PC-9 (cell line): ENCODE results near the gene ARHGEF28. TPM values are rescaled to one million over a fixed set of nuclear protein-coding genes. Genes with fewer than 3 reads are reported as not detected.

Experiments
- Bru-seq: library from RNA; stranded (reverse); fragments of 400-500 nt; gene quantifications from one replicate; lab custom pipeline; 2021; lab: Mats Ljungman, UMichigan
- BruChase-seq, 2 experiments: library from RNA; stranded (reverse); fragments of 400-500 nt; gene quantifications; one replicate each; lab custom pipeline; 2021; lab: Mats Ljungman, UMichigan
- BruUV-seq: library from RNA; stranded (reverse); fragments of 400-500 nt; replicated peaks from 2 replicates; lab custom pipeline; 2021; lab: Mats Ljungman, UMichigan
- CTCF ChIA-PET: fragments of 300-600 bp; sonication (Branson Sonifier 250); formaldehyde crosslinking; loops from one replicate; lab custom pipeline; 2022; ENCODE audit warnings: antibody characterized with exemption; lab: Charles Lee
- POLR2A ChIA-PET: fragments of 300-600 bp; sonication (Branson Sonifier 250); formaldehyde crosslinking; loops from one replicate; lab custom pipeline; 2022; ENCODE audit warnings: antibody characterized with exemption; ENCODE audit not compliant: unreplicated experiment; lab: Charles Lee
- DNase-seq, 2 experiments: peaks; one replicate each; pipeline versions ENCODE4 v3.0.0 to v3.0.0-alpha.2; 2015 to 2022; ENCODE audit warnings: mixed read lengths in 1 of 2
- H2AFZ ChIP-seq: fragments of 200-600 bp; sonication (generic); 2 replicates; pipeline ENCODE4 v1.8.1; 2017; ENCODE audit warnings: antibody characterized with exemption
- H3F3A ChIP-seq: fragments of 200-600 bp; sonication (generic); 2 replicates; pipeline ENCODE4 v1.8.1; 2017; ENCODE audit warnings: antibody characterized with exemption, mild to moderate bottlenecking, low read depth; ENCODE audit not compliant: insufficient read depth
- H3K27ac ChIP-seq: fragments of 200-600 bp; sonication (generic); 2 replicates; pipeline ENCODE4 v1.6.1; 2016; ENCODE audit warnings: mixed run types
- H3K27me3 ChIP-seq: fragments of 200-600 bp; sonication (generic); 2 replicates; pipeline ENCODE4 v1.6.1; 2016; ENCODE audit warnings: low read depth, mixed run types; ENCODE audit not compliant: insufficient read depth
- H3K36me3 ChIP-seq: fragments of 200-600 bp; sonication (generic); 2 replicates; pipeline ENCODE4 v1.6.1; 2016; ENCODE audit warnings: low read depth, mixed run types
- H3K4me1 ChIP-seq: fragments of 200-600 bp; sonication (generic); replicated peaks from 2 replicates; pipeline ENCODE4 v1.6.1; 2016; ENCODE audit warnings: mixed run types; ENCODE audit not compliant: insufficient read depth
- H3K4me2 ChIP-seq: fragments of 200-600 bp; sonication (generic); 2 replicates; pipeline ENCODE4 v1.6.1; 2017; ENCODE audit warnings: mixed run types
- H3K4me3 ChIP-seq: fragments of 200-600 bp; sonication (generic); 2 replicates; pipeline ENCODE4 v1.6.1; 2016; ENCODE audit warnings: mixed run types
- H3K79me2 ChIP-seq: fragments of 200-600 bp; sonication (generic); 2 replicates; pipeline ENCODE4 v1.6.1; 2017; ENCODE audit warnings: low read depth, mixed run types
- H3K9me2 ChIP-seq: fragments of 200-600 bp; sonication (generic); 2 replicates; pipeline ENCODE4 v1.8.1; 2017; ENCODE audit warnings: mild to moderate bottlenecking; ENCODE audit not compliant: insufficient read depth
- H3K9me3 ChIP-seq: fragments of 200-600 bp; sonication (generic); 2 replicates; pipeline ENCODE4 v1.8.1; 2016; ENCODE audit warnings: low read depth; ENCODE audit not compliant: insufficient read depth
- H4K20me1 ChIP-seq: fragments of 200-600 bp; sonication (generic); 2 replicates; pipeline ENCODE4 v1.8.1; 2017; ENCODE audit not compliant: insufficient read depth
- CTCF ChIP-seq: fragments of 200-600 bp; sonication (generic); conservative IDR thresholded peaks from 2 replicates; pipeline ENCODE4 v1.6.1; 2017; ENCODE audit warnings: mixed run types, antibody characterized with exemption, mild to moderate bottlenecking, moderate library complexity
- EZH2 ChIP-seq: fragments of 200-600 bp; sonication (generic); IDR thresholded peaks from 2 replicates; pipeline ENCODE4 v1.8.0; 2017; ENCODE audit warnings: antibody characterized with exemption, low read depth
- intact Hi-C: fragments of 100-400 bp; cut with micrococcal nuclease; formaldehyde crosslinking; loops from one replicate; pipeline ENCODE4 v1.10.0; 2022; ENCODE audit not compliant: unreplicated experiment
- long read RNA-seq: library from polyadenylated mRNA; stranded (forward); transcript quantifications from one replicate; pipeline ENCODE4 v2.0.0, GENCODE V29; 2022
- total RNA-seq: library from RNA; stranded (reverse); gene quantifications from 2 replicates; pipeline ENCODE4 v1.2.3, GENCODE V29; 2021

The ARHGEF28 gene, protein sequence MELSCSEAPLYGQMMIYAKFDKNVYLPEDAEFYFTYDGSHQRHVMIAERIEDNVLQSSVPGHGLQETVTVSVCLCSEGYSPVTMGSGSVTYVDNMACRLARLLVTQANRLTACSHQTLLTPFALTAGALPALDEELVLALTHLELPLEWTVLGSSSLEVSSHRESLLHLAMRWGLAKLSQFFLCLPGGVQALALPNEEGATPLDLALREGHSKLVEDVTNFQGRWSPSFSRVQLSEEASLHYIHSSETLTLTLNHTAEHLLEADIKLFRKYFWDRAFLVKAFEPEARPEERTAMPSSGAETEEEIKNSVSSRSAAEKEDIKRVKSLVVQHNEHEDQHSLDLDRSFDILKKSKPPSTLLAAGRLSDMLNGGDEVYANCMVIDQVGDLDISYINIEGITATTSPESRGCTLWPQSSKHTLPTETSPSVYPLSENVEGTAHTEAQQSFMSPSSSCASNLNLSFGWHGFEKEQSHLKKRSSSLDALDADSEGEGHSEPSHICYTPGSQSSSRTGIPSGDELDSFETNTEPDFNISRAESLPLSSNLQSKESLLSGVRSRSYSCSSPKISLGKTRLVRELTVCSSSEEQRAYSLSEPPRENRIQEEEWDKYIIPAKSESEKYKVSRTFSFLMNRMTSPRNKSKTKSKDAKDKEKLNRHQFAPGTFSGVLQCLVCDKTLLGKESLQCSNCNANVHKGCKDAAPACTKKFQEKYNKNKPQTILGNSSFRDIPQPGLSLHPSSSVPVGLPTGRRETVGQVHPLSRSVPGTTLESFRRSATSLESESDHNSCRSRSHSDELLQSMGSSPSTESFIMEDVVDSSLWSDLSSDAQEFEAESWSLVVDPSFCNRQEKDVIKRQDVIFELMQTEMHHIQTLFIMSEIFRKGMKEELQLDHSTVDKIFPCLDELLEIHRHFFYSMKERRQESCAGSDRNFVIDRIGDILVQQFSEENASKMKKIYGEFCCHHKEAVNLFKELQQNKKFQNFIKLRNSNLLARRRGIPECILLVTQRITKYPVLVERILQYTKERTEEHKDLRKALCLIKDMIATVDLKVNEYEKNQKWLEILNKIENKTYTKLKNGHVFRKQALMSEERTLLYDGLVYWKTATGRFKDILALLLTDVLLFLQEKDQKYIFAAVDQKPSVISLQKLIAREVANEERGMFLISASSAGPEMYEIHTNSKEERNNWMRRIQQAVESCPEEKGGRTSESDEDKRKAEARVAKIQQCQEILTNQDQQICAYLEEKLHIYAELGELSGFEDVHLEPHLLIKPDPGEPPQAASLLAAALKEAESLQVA (N-terminal part only)
- total RNA-seq (62.5 and 77.5 TPM in 2 replicates), Bru-seq, nascent RNA (percentile 97 among the genes with signal in this experiment), BruChase-seq, experiment 1, labeled RNA remaining after a 2-hour chase (percentile 95 among the genes with signal in this experiment), BruChase-seq, experiment 2, labeled RNA remaining after a 6-hour chase (percentile 78 among the genes with signal in this experiment)
- long read RNA-seq, full-length matches to known transcripts, result 13 of 39 reads
- long read RNA-seq, partial matches to known transcripts, result 9 of 39 reads
- long read RNA-seq, other reads (novel, unspliced or antisense), result 17 of 39 reads

DNA sequence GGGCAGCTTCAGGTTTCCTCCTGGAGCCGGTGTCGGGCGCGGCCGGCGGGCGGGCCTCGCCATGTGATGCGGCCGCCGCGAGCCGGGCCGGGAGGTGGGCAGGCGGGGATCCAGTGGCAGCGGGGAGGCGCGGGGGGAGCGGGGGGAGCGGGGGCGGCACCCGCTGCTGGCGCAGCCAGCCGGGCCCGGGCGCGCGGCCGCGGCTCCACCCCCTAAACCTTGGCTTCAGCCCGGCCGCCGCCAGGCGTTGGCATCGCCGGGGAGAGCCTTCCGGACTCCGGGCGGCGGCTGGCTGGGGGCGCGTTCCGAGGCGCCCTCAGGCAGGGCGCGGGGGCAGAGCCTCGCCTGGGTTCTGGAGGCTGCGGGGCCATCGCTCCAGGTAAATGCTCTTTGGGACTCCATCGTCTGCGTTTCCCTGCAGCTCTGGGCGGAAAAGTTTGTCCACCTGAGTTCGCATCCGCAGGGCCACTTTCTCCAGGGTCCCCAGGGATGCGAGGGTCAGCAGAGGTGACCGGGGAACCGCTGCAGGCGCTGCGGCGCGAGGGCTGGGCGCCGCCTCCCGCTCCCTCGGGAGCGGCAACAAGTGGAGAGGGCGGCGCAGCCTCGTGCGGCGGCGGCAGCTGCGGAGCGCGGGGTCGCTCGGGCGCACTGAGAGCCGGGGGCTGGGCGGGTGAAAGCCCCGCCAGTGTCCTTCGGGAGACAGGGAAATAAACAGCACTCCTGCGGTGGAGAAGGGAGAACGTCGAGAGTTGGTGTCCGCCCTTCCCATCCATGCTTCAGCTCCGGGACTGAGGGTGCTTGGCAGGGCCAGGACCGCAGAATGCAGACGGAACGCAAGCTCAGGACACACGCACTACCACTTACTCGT is at the start of gene ARHGEF28:
ARHGEF28 (plus strand) TSS at position 253 of the 868 bp plus-strand sequence. CDS start 58,656 bp downstream, outside the sequence.
- DNase-seq, result peak; percentile 58 to 88
- no TSS peak for BruUV-seq
- no peaks in the 10 kb centered on the region for H3K9me3 ChIP-seq
- TF ChIP-seq CTCF, result no peak
- no peak for TF ChIP-seq EZH2
- H3F3A ChIP-seq, result peaks cover 4% of the 10 kb centered on the region; the same call in 1 of the 2 replicates
- ChIA-PET CTCF (interaction anchor here (0.6 to 1.1 kb wide), 2 partner anchors 11 to 690 kb away, joined by 9 read pairs; no protein-coding TSS in a partner anchor), POLR2A (interaction anchor here (0.5 to 1.0 kb wide), 9 partner anchors 8 to 162 kb away, joined by 3 to 22 read pairs (median 4); no protein-coding TSS in a partner anchor)
- H4K20me1 ChIP-seq, result no peaks in the 10 kb centered on the region
- no peaks in the 10 kb centered on the region for H3K9me2 ChIP-seq
- peak within 1 kb of the TSS; percentile 94 for H2AFZ ChIP-seq
- peak within 1 kb of the TSS; percentile 99 for H3K4me3 ChIP-seq
- peaks cover 15% of the 10 kb centered on the region; the same call in 1 of the 2 replicates for H3K36me3 ChIP-seq
- peaks cover 62% of the 10 kb centered on the region for H3K4me1 ChIP-seq
- H3K27ac ChIP-seq, result peak within 1 kb of the TSS; percentile 63
- intact Hi-C loops, result loop anchor here (1.0 to 10.0 kb wide), 3 partner anchors 21 to 139 kb away; no protein-coding TSS in a partner anchor
- H3K4me2 ChIP-seq, result peak within 1 kb of the TSS; percentile 88
- H3K27me3 ChIP-seq, result no peaks in the 10 kb centered on the region
- H3K79me2 ChIP-seq, result peaks cover 52% of the 10 kb centered on the region

- TF ChIP-seq EZH2 (no peak), CTCF (no peak)
- H4K20me1 ChIP-seq, result no peaks in the 10 kb centered on the region
- intact Hi-C loops, result no loop called here
- no peak overlapping the region for H3K4me2 ChIP-seq
- no peaks in the 10 kb centered on the region for H3K9me3 ChIP-seq
- H3K27ac ChIP-seq, result no peak overlapping the region
- H3K79me2 ChIP-seq, result no peaks in the 10 kb centered on the region
- no peak overlapping the region for H3K4me3 ChIP-seq
- peaks cover 8% of the 10 kb centered on the region; the same call in 1 of the 2 replicates for H3F3A ChIP-seq
- H3K9me2 ChIP-seq, result no peaks in the 10 kb centered on the region
- BruUV-seq, result no TSS peak
- peaks cover 28% of the 10 kb centered on the region for H3K36me3 ChIP-seq
- POLR2A ChIA-PET, result no interaction called here
- no peak for DNase-seq
- H3K27me3 ChIP-seq, result no peaks in the 10 kb centered on the region
- no peaks in the 10 kb centered on the region for H3K4me1 ChIP-seq
- H2AFZ ChIP-seq, result no peak overlapping the region
- CTCF ChIA-PET, result no interaction called here
These were observed 43.5 kb upstream of the ARHGEF28 start for GRCh38 chr5:73582285-73583145.
